Natural killer cell (primary cell): ENCODE measurements around the gene SORCS2. TPM values are rescaled to one million over a fixed set of nuclear protein-coding genes. Genes with fewer than 3 reads are reported as not detected.

ENCODE experiments used
- ATAC-seq, 3 donors: fragments of 150-1000 bp in 2 of 3; fragments of 200-7000 bp in 1 of 3; cut with Tn5 transposase; 1 replicate in 1 of 3; 2 replicates in 2 of 3; pipeline ENCODE4 v1.10.0; 2021; ENCODE audit warnings: mild to moderate bottlenecking in 2 of 3, moderate library complexity in 2 of 3
- DNase-seq, 2 donors: peaks; one replicate each; pipeline versions ENCODE4 v3.0.0 to v3.0.0-alpha.2; 2013 to 2021; ENCODE audit warnings: mixed read lengths in 1 of 2
- H3K27ac ChIP-seq: one replicate; pipeline ENCODE4 v1.5.1; 2013; ENCODE audit warnings: mild to moderate bottlenecking, low read length
- H3K27me3 ChIP-seq: one replicate; pipeline ENCODE4 v1.6.1; 2013; ENCODE audit warnings: low read length; ENCODE audit not compliant: control insufficient read depth, insufficient read depth
- H3K36me3 ChIP-seq: one replicate; pipeline ENCODE4 v1.6.1; 2013; ENCODE audit warnings: low read length; ENCODE audit not compliant: control insufficient read depth, insufficient read depth
- H3K4me1 ChIP-seq: one replicate; pipeline ENCODE4 v1.6.1; 2013; ENCODE audit warnings: low read length; ENCODE audit not compliant: control insufficient read depth, insufficient read depth
- H3K4me3 ChIP-seq: one replicate; pipeline ENCODE4 v1.5.1; 2013; ENCODE audit warnings: low read length
- H3K9me3 ChIP-seq: one replicate; pipeline ENCODE4 v1.6.1; 2013; ENCODE audit warnings: low read length; ENCODE audit not compliant: control insufficient read depth, insufficient read depth
- H3K27ac Mint-ChIP-seq, 2 donors: one replicate each; pipeline ENCODE4 v1.8.0; 2022; ENCODE audit warnings: mild to moderate bottlenecking in 2 of 2, mixed read lengths in 2 of 2, moderate library complexity in 1 of 2
- H3K27me3 Mint-ChIP-seq, 2 donors: one replicate each; pipeline ENCODE4 v1.8.0; 2022; ENCODE audit warnings: low read depth in 2 of 2, mixed read lengths in 2 of 2
- H3K36me3 Mint-ChIP-seq: one replicate; pipeline ENCODE4 v1.8.0; 2022; ENCODE audit warnings: mixed read lengths
- H3K4me1 Mint-ChIP-seq, 2 donors: one replicate each; pipeline ENCODE4 v1.8.0; 2022; ENCODE audit warnings: mixed read lengths in 2 of 2
- H3K4me3 Mint-ChIP-seq: one replicate; pipeline ENCODE4 v1.8.0; 2022; ENCODE audit warnings: mild to moderate bottlenecking, moderate library complexity, mixed read lengths
- H3K9me3 Mint-ChIP-seq, 2 donors: one replicate each; pipeline ENCODE4 v1.8.0; 2022; ENCODE audit warnings: mixed read lengths in 2 of 2
- whole genome bisulfite sequencing: methylation state at CpG from one replicate; pipeline ENCODE4 v1.1.7; 2013; ENCODE audit warnings: missing lambda C conversion rate; ENCODE audit not compliant: insufficient coverage; 5-methylcytosine and 5-hydroxymethylcytosine counted together
- intact Hi-C: fragments of 100-400 bp; cut with micrococcal nuclease; formaldehyde crosslinking; loops from one replicate; pipeline ENCODE4 v1.14.2; 2022
- total RNA-seq, 4 donors: library from RNA; stranded (reverse); fragments of 120-200 nt in 1 of 4; gene quantifications; one replicate each; pipeline versions ENCODE4 v1.2.3 to v1.2.4, GENCODE V29; 2013 to 2022
- TF ChIP-seq, protein P1 (sequence below): fragments of 200-600 bp; IDR thresholded peaks from one replicate; pipeline ENCODE4 v1.8.0; 2022; ENCODE audit warnings: antibody characterized with exemption

The SORCS2 gene
- total RNA-seq, 3 donors from 2014 or later (not counting 1 experiment from before 2014, with no cell fraction given): 1.2 to 2.5 (median 1.4) TPM

GRCh38 chr4:7340553-7341433 is 148.5 kb downstream of the SORCS2 start:
- TF ChIP-seq, protein P1, sequence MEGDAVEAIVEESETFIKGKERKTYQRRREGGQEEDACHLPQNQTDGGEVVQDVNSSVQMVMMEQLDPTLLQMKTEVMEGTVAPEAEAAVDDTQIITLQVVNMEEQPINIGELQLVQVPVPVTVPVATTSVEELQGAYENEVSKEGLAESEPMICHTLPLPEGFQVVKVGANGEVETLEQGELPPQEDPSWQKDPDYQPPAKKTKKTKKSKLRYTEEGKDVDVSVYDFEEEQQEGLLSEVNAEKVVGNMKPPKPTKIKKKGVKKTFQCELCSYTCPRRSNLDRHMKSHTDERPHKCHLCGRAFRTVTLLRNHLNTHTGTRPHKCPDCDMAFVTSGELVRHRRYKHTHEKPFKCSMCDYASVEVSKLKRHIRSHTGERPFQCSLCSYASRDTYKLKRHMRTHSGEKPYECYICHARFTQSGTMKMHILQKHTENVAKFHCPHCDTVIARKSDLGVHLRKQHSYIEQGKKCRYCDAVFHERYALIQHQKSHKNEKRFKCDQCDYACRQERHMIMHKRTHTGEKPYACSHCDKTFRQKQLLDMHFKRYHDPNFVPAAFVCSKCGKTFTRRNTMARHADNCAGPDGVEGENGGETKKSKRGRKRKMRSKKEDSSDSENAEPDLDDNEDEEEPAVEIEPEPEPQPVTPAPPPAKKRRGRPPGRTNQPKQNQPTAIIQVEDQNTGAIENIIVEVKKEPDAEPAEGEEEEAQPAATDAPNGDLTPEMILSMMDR: no peak
- no peak for ATAC-seq
- 87% methylated on average over 17 of the region's 17 CpGs for WGBS
- intact Hi-C loops: no loop called here
- Histone ChIP-seq H3K36me3 (no peaks in the 10 kb centered on the region), H3K9me3 (peaks cover 7% of the 10 kb centered on the region), H3K27me3 (no peaks in the 10 kb centered on the region), H3K4me3 (no peak overlapping the region), H3K4me1 (no peaks in the 10 kb centered on the region), H3K27ac (no peak overlapping the region)
- H3K27me3 Mint-ChIP-seq: peaks cover 3 to 4% of the 10 kb centered on the region in 2 donors
- no peak overlapping the region for H3K4me3 Mint-ChIP-seq
- peaks cover 2 to 3% of the 10 kb centered on the region in 2 donors for H3K9me3 Mint-ChIP-seq
- peaks cover 0 to 2% of the 10 kb centered on the region in 2 donors for H3K4me1 Mint-ChIP-seq
- DNase-seq: no peak
- peaks cover 2% of the 10 kb centered on the region for H3K36me3 Mint-ChIP-seq
- H3K27ac Mint-ChIP-seq: no peak overlapping the region

DNA sequence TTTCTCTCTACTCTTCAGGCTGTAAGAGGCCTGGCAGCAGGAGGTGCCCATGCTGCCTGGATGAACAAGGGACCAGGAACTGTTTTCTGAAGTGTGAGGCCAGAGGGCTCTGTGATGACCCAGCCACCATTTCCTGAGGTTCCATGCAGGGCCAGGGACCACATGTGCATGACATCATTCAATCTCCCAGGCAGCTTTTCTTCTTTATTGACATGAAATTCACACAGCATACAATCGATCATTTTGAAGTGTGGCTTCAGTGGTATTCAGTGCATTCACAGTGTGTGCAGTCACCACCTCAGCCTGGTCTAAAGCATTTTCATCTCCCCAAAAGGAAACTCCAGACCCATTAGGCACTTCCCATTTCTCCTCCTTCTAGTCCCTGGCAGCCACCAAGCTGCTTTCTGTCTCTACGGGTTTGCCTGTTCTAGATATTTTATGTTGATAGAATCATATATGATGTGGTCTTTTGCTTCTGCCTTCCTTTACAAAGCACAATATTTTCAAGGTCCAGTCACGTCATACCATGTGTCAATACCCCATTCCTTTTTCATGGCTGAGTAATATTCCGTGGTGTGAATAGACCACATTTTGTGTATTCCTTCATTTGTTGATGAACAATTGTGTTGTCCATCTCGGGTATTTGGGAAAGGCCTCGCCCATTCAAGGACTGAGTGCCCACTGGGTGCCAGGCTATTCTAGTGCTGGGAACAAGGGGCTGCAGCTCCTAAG is 149.3 kb downstream of the SORCS2 start:
- no peak overlapping the region for H3K27ac ChIP-seq
- Mint-ChIP-seq H3K9me3 (peaks cover 7 to 9% of the 10 kb centered on the region in 2 donors), H3K4me1 (no peaks in the 10 kb centered on the region), H3K4me3 (no peak overlapping the region), H3K36me3 (peaks cover 11% of the 10 kb centered on the region), H3K27ac (no peak overlapping the region), H3K27me3 (peaks cover 4 to 11% of the 10 kb centered on the region in 2 donors)
- TF ChIP-seq, protein P1: no peak
- intact Hi-C loops: no loop called here
- H3K4me3 ChIP-seq: no peak overlapping the region
- DNase-seq (no peak), ATAC-seq (no peak)
- no peaks in the 10 kb centered on the region for H3K36me3 ChIP-seq
- no peaks in the 10 kb centered on the region for H3K4me1 ChIP-seq
- peaks cover 7% of the 10 kb centered on the region for H3K9me3 ChIP-seq
- H3K27me3 ChIP-seq: no peaks in the 10 kb centered on the region
- 94% methylated on average over 5 of the region's 6 CpGs for WGBS

DNA sequence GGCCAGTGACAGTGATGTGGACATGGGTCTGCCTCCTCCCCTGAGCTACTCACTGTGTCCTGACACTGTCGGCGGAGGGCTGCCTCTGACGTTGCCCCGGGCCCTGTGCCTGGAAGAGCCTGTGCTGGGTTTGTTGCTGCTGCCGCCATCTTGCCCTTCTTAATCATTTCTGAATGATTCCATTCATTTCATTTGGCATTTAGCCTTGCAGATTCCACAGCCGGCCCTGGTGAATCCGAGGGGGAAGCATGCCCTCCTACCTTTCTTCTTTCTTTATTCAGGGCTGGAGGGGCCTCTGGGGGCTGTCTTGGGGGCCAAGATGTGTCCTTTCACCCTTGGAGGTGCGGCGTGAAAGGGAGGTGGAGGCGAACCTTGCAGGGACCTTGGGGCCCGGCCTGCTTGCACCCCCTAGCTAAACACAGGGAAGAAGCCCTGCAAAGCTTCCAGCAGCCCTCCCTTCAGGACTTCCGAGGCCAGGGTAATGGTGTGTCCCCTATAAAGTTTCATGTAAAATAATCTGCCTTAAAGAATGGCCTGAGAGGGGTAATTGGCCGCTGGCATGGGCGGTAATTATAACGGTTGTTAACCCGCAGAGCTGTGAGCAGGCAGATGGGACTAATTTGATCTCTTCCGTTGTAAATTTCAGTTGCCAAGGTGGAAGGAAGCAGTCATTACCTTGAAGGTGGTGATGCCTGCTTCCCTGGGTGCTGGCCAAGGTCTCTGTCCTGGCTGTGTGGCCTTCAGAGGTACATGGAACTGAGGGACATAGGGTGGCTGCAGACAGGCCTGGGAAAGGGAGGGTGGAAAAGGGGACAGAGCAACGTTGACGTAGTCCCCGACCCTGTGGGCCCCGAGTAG is 150.1 kb downstream of the SORCS2 start:
- no peaks in the 10 kb centered on the region for H3K27me3 ChIP-seq
- Mint-ChIP-seq H3K9me3 (peaks cover 7 to 11% of the 10 kb centered on the region in 2 donors), H3K27me3 (peaks cover 5 to 11% of the 10 kb centered on the region in 2 donors), H3K4me3 (no peak overlapping the region), H3K27ac (no peak overlapping the region), H3K36me3 (peaks cover 14% of the 10 kb centered on the region), H3K4me1 (no peaks in the 10 kb centered on the region)
- H3K36me3 ChIP-seq: no peaks in the 10 kb centered on the region
- peaks cover 7% of the 10 kb centered on the region for H3K9me3 ChIP-seq
- TF ChIP-seq, protein P1: no peak
- H3K4me3 ChIP-seq: no peak overlapping the region
- ATAC-seq (no peak), DNase-seq (no peak)
- 90% methylated on average over 21 of the region's 21 CpGs for WGBS
- H3K4me1 ChIP-seq: no peaks in the 10 kb centered on the region
- no peak overlapping the region for H3K27ac ChIP-seq
- intact Hi-C loops: no loop called here
